Measurements from ENCODE around the gene MLPH. TPM values are rescaled to one million over a fixed set of nuclear protein-coding genes. Genes with fewer than 3 reads are reported as not detected.

MLPH gene
- total and polyA plus RNA-seq, 8 donors: 61.3 to 657 (median 344) TPM

DNA sequence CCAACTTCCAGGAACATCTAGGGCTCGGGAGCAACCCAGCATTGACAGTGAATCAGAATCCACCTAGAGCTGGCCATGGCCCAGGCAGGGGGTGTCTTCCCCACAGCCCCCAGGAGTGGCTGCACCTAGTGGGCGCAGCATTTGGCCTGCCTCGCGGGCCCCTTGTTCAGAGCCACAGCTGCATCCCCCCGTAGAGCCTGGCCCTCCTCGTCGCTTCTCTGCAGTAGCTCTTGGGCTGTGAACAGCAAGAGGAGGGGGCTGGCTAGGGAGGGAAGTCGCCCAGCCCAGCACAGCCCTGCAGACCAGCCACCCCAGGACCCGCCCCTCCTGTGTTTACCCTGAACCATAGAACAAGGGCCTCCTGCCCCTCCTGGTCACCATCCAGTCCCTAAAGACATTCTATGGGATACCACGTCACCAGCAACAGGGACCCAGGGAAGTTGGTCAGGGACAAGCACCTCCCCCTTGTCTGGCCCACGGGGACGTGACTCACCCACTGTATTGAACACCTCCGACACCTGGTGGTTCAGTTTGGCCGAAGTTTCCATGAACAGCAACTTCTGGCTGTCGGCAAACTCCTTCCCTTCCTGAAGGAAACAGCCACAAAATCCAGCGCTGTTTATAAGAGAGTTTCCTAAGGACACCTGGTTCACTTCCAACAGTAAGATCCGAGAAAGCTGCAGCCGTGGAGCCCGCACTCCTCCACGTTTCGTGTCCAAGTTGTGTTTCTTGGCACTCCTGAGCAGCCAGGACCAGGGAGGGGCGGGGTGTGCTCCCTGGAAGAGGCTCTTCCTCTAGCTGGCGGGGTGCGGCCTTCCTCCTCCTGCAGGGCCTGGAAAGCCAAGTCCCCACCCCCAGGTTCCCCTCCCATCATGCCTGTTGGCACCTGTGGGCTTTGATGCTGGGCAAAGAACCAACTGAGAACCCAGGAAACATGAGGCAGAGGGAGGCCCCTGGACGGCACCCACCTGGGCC lies 88.1 kb downstream of the MLPH start:
- Histone ChIP-seq H3K9me3 (no peaks in the 10 kb centered on the region), H3K27me3 (no peaks in the 10 kb centered on the region), H3K4me1 (peaks cover 21 to 38% (median 29%) of the 10 kb centered on the region in 4 donors), H3K4me3 (no peak overlapping the region), H3K27ac (peak overlapping the region; percentile 42 to 82 (median 60)), H3K36me3 (peaks cover 0 to 16% (median 13%) of the 10 kb centered on the region in 4 donors)
- TF ChIP-seq POLR2AphosphoS5 (IDR thresholded peaks at IDR 0.05) (peak in 1 of 3 donors; percentile 47), POLR2A (IDR thresholded peaks at IDR 0.05) (no peak), CTCF (IDR thresholded peaks at IDR 0.05) (peak in 2 of 7 experiments; percentile 5 to 16), EP300 (IDR thresholded peaks at IDR 0.05) (no peak)
- WGBS, 5 donors: 44 to 54% (median 49%) methylated on average over 16 to 25 of the region's 25 CpGs
- intact Hi-C loops (cut with DNase I; ENCODE audit: low total_unique reads): loop anchor here (5.0 kb wide), 2 partner anchors 63 to 103 kb away; no protein-coding TSS in a partner anchor
- DNase-seq: peak; percentile 72 to 77

DNA sequence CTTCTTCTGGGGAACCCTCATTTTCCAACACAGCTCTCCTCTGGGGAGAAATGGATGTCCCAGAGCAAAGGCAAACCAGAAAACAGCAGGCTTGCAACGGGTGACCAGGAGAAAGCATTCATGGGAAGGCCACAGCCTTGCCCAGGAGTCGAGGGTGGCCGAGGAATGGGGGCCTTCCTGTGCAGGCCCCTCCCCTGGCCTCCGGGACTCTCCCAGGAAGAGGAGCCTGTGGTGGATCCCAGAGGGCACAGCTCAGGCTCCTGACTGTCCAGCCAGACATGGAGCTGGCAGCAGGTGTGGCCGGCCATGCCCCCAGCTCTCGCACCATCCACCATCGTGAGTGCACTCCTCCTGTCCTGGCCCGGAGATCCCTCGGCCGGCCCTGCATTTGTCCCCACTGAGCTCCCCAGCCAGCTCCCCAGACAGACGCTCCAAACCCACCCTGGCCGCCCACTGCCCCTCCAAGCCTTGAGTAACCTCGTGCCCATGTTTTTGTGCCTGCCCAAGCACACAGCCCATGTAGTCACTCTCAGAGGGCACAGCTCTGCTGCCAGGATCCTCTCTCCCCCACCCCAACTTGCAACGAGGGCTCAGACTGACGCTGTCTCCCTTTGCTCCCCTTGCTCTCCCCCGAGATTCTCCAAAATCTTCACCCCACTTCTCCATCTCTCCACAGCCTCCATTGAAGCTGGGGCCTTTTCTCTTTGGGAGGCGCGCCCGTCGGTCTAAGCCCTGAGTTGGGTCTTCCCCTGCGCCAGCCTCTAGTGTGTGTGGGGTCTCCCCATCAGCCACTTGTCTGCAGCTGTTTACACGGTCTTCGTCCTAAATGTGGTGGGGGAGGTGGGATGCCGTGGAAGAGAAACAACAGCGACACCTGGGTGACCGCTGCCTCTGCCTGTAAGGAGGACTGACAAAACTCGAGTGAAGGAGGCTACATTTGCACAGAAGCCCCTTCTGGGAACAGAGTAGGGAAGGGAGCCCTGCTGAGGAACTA lies 89.1 kb downstream of the MLPH start:
- Histone ChIP-seq H3K36me3 (peaks cover 0 to 16% (median 14%) of the 10 kb centered on the region in 4 donors), H3K4me3 (no peak overlapping the region), H3K27ac (peak overlapping the region; percentile 42 to 82 (median 60)), H3K9me3 (no peaks in the 10 kb centered on the region), H3K4me1 (peaks cover 21 to 40% (median 31%) of the 10 kb centered on the region in 4 donors), H3K27me3 (no peaks in the 10 kb centered on the region)
- no peak for TF ChIP-seq CTCF (IDR thresholded peaks at IDR 0.05)
- TF ChIP-seq POLR2A (IDR thresholded peaks at IDR 0.05): no peak
- no peak for TF ChIP-seq EP300 (IDR thresholded peaks at IDR 0.05)
- TF ChIP-seq POLR2AphosphoS5 (IDR thresholded peaks at IDR 0.05): no peak
- intact Hi-C loops (cut with DNase I; ENCODE audit: low total_unique reads): no loop called here
- 86 to 90% (median 87%) methylated on average over 26 to 27 of the region's 27 CpGs for WGBS, 5 donors
- DNase-seq: no peak

- TF ChIP-seq POLR2AphosphoS5 (IDR thresholded peaks at IDR 0.05) (no peak), POLR2A (IDR thresholded peaks at IDR 0.05) (no peak), CTCF (IDR thresholded peaks at IDR 0.05) (no peak), EP300 (IDR thresholded peaks at IDR 0.05) (no peak)
- no peaks in the 10 kb centered on the region for H3K27me3 ChIP-seq
- DNase-seq: no peak
- intact Hi-C loops (cut with DNase I; ENCODE audit: low total_unique reads): no loop called here
- WGBS, 5 donors: 87 to 93% (median 90%) methylated on average over 9 of the region's 9 CpGs
- peaks cover 0 to 16% (median 14%) of the 10 kb centered on the region in 4 donors for H3K36me3 ChIP-seq
- H3K4me1 ChIP-seq: peaks cover 28 to 44% (median 34%) of the 10 kb centered on the region in 4 donors
- no peak overlapping the region for H3K4me3 ChIP-seq
- no peak overlapping the region for H3K27ac ChIP-seq
- H3K9me3 ChIP-seq: no peaks in the 10 kb centered on the region
Observed at GRCh38 chr2:237576974-237577373, 89.9 kb downstream of the MLPH start.

- Histone ChIP-seq H3K27ac (no peak overlapping the region), H3K4me1 (peaks cover 28 to 44% (median 34%) of the 10 kb centered on the region in 4 donors), H3K36me3 (peaks cover 0 to 16% (median 14%) of the 10 kb centered on the region in 4 donors), H3K27me3 (no peaks in the 10 kb centered on the region), H3K9me3 (no peaks in the 10 kb centered on the region), H3K4me3 (no peak overlapping the region)
- DNase-seq: no peak
- intact Hi-C loops (cut with DNase I; ENCODE audit: low total_unique reads): no loop called here
- TF ChIP-seq CTCF (IDR thresholded peaks at IDR 0.05): no peak
- TF ChIP-seq POLR2A (IDR thresholded peaks at IDR 0.05): no peak
- no peak for TF ChIP-seq EP300 (IDR thresholded peaks at IDR 0.05)
- no peak for TF ChIP-seq POLR2AphosphoS5 (IDR thresholded peaks at IDR 0.05)
- WGBS, 5 donors: 82 to 95% (median 92%) methylated on average over 7 to 10 of the region's 10 CpGs
Observed at GRCh38 chr2:237577458-237577857, 90.4 kb downstream of the MLPH start.
